Measurements from ENCODE around the gene COP1. TPM values are rescaled to one million over a fixed set of nuclear protein-coding genes. Genes with fewer than 3 reads are reported as not detected.

COP1 gene
- total RNA-seq, 1 donor, result 64.8 TPM

DNA sequence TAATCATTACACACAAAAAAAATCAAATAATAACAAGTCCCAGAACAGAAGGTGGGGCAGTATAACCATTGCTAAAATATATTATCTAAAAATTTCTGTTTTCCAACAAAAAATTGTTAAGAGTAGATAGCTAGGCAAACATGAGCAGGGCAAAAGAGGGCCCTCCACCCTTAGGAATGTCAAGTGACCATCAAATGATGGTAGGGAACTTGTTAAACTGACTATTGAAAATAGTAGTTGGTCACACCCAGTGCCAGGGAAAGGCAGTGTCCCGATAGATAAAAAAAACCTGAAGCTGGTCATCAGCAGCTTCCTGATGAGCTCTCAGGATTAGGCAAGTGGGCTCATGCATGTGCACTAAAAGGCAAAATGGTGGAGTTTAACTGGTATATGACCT is 18.4 kb upstream of the COP1 start:
- H3K36me3 ChIP-seq (ENCODE audit: insufficient read depth, low read length), result no peaks in the 10 kb centered on the region
- H3K27ac ChIP-seq (ENCODE audit: low read depth, low read length), result no peak overlapping the region
- no peaks in the 10 kb centered on the region for H3K4me1 ChIP-seq (ENCODE audit: insufficient read depth, low read length)
- H4K20me1 ChIP-seq (ENCODE audit: insufficient read depth, low read length), result no peaks in the 10 kb centered on the region
- no peaks in the 10 kb centered on the region for H3K79me2 ChIP-seq (ENCODE audit: insufficient read depth, low read length)
- H3K9me3 ChIP-seq (ENCODE audit: low read depth, low read length), result no peaks in the 10 kb centered on the region
- no peaks in the 10 kb centered on the region for H3K27me3 ChIP-seq (ENCODE audit: insufficient read depth, low read length)
- no peak overlapping the region for H3K4me2 ChIP-seq (ENCODE audit: insufficient read depth, low read length)
- H2AFZ ChIP-seq (ENCODE audit: low read length), result no peak overlapping the region
- TF ChIP-seq, protein P1, sequence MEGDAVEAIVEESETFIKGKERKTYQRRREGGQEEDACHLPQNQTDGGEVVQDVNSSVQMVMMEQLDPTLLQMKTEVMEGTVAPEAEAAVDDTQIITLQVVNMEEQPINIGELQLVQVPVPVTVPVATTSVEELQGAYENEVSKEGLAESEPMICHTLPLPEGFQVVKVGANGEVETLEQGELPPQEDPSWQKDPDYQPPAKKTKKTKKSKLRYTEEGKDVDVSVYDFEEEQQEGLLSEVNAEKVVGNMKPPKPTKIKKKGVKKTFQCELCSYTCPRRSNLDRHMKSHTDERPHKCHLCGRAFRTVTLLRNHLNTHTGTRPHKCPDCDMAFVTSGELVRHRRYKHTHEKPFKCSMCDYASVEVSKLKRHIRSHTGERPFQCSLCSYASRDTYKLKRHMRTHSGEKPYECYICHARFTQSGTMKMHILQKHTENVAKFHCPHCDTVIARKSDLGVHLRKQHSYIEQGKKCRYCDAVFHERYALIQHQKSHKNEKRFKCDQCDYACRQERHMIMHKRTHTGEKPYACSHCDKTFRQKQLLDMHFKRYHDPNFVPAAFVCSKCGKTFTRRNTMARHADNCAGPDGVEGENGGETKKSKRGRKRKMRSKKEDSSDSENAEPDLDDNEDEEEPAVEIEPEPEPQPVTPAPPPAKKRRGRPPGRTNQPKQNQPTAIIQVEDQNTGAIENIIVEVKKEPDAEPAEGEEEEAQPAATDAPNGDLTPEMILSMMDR (IDR thresholded peaks at IDR 0.05; ENCODE audit: extremely low read depth, low read depth, low read length), result no peak
- no peak for DNase-seq (ENCODE audit: insufficient read length, low spot score, missing footprints)
- H3K4me3 ChIP-seq (ENCODE audit: insufficient read depth, low read length), result no peak overlapping the region

DNA sequence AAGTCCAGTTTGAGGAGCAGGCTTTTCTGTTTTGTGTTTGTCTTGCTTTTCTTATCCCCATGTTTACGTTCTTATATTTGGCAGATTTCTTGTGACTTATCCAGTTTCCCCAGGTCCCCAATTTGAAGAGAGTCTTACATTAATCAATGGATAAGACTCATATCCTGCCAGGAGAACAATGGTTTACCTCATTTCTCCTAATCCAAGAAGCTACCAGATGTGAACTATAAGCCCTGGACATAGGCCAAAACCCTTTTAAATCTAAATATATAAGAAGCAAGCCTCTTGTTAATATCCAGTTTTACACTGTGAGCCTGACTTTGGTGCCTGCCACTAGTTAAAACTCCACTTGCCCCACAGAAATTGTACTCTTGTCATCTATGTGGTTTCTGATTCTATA is 15.1 kb upstream of the COP1 start:
- no peak for DNase-seq (ENCODE audit: insufficient read length, low spot score, missing footprints)
- no peak overlapping the region for H3K27ac ChIP-seq (ENCODE audit: low read depth, low read length)
- H3K79me2 ChIP-seq (ENCODE audit: insufficient read depth, low read length), result no peaks in the 10 kb centered on the region
- no peaks in the 10 kb centered on the region for H3K9me3 ChIP-seq (ENCODE audit: low read depth, low read length)
- H3K4me1 ChIP-seq (ENCODE audit: insufficient read depth, low read length), result no peaks in the 10 kb centered on the region
- no peaks in the 10 kb centered on the region for H3K27me3 ChIP-seq (ENCODE audit: insufficient read depth, low read length)
- H3K4me3 ChIP-seq (ENCODE audit: insufficient read depth, low read length), result no peak overlapping the region
- TF ChIP-seq, protein P1 (IDR thresholded peaks at IDR 0.05; ENCODE audit: extremely low read depth, low read depth, low read length), result no peak
- H3K4me2 ChIP-seq (ENCODE audit: insufficient read depth, low read length), result no peak overlapping the region
- no peaks in the 10 kb centered on the region for H4K20me1 ChIP-seq (ENCODE audit: insufficient read depth, low read length)
- no peak overlapping the region for H2AFZ ChIP-seq (ENCODE audit: low read length)
- H3K36me3 ChIP-seq (ENCODE audit: insufficient read depth, low read length), result no peaks in the 10 kb centered on the region

DNA sequence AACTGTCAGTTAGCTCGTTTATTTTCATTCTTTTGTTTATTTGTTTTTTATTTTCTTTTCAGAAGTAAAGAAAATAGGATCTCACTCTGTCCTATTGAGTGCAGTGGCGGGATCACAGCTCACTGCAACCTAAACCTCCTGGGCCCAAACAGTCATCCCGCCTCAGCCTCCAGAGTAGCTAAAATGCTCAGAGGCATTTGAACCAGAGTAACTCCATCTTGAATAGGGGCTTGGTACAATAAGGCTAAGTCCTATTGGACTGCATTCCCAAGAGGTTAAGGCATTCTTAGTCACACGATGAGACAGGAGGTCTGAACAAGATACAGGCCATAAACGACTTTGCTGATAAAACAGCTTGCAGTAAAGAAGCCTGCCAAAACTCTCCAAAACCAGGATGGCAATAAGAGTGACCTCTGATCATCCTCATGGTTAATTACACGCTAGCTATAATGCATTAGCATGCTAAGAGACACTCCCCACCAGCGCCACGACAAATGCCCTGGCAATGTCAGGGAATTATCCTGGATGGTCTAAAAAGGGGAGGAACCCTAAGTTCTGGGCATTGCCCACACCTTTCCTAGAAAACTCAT is 13.1 kb upstream of the COP1 start:
- Histone ChIP-seq H2AFZ (ENCODE audit: low read length) (no peak overlapping the region), H4K20me1 (ENCODE audit: insufficient read depth, low read length) (no peaks in the 10 kb centered on the region), H3K4me3 (ENCODE audit: insufficient read depth, low read length) (no peak overlapping the region), H3K4me1 (ENCODE audit: insufficient read depth, low read length) (no peaks in the 10 kb centered on the region), H3K27ac (ENCODE audit: low read depth, low read length) (no peak overlapping the region), H3K36me3 (ENCODE audit: insufficient read depth, low read length) (no peaks in the 10 kb centered on the region), H3K27me3 (ENCODE audit: insufficient read depth, low read length) (no peaks in the 10 kb centered on the region), H3K4me2 (ENCODE audit: insufficient read depth, low read length) (no peak overlapping the region), H3K9me3 (ENCODE audit: low read depth, low read length) (no peaks in the 10 kb centered on the region), H3K79me2 (ENCODE audit: insufficient read depth, low read length) (no peaks in the 10 kb centered on the region)
- TF ChIP-seq, protein P1 (IDR thresholded peaks at IDR 0.05; ENCODE audit: extremely low read depth, low read depth, low read length), result no peak
- DNase-seq (ENCODE audit: insufficient read length, low spot score, missing footprints), result no peak

DNA sequence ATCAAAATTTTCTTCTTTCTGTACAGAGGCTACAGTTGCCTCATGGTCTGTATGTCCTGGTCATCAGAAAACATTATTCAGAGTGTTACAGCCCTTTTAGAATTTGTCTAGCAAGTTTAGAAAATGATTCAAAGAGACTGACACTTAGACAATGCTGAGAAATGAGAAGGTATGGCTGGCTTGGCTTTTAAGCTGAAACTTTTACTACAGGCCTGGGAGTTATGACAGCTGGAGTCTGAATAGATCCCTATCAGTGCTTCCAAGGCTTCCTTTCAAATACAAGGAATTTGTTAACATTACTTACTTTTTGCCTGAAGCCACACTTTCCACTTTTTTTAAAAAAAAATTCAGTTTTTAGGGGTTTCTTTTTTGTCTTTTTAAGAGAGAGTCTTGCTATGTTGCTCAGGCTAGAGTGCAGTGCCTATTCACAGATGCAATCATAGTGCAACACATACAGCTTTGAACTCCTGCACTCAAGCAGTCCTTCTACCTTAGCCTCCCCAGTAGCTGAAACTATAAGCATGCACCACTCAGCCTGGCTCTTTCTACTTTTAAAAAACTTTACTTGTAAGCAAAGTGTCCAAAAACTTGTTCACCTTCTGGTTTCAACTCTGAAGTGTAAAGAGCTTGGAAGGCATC is 10.5 kb upstream of the COP1 start:
- no peaks in the 10 kb centered on the region for H3K4me1 ChIP-seq (ENCODE audit: insufficient read depth, low read length)
- H3K4me3 ChIP-seq (ENCODE audit: insufficient read depth, low read length), result no peak overlapping the region
- H3K79me2 ChIP-seq (ENCODE audit: insufficient read depth, low read length), result no peaks in the 10 kb centered on the region
- no peak for DNase-seq (ENCODE audit: insufficient read length, low spot score, missing footprints)
- H3K27ac ChIP-seq (ENCODE audit: low read depth, low read length), result no peak overlapping the region
- TF ChIP-seq, protein P1 (IDR thresholded peaks at IDR 0.05; ENCODE audit: extremely low read depth, low read depth, low read length), result no peak
- no peaks in the 10 kb centered on the region for H4K20me1 ChIP-seq (ENCODE audit: insufficient read depth, low read length)
- no peaks in the 10 kb centered on the region for H3K9me3 ChIP-seq (ENCODE audit: low read depth, low read length)
- no peak overlapping the region for H2AFZ ChIP-seq (ENCODE audit: low read length)
- no peaks in the 10 kb centered on the region for H3K27me3 ChIP-seq (ENCODE audit: insufficient read depth, low read length)
- no peaks in the 10 kb centered on the region for H3K36me3 ChIP-seq (ENCODE audit: insufficient read depth, low read length)
- H3K4me2 ChIP-seq (ENCODE audit: insufficient read depth, low read length), result no peak overlapping the region

Data from osteoblast (primary cell).